ENCODE results near the gene B4GALNT1.
A peak's percentile ranks its signal among the peaks of the same experiment; 100 is the strongest.
"Not testable (repeated sequence)": the region's sequence is repeated elsewhere in the genome, so short reads cannot be mapped to it uniquely, and the experiment has no call there.

Gene B4GALNT1

DNA sequence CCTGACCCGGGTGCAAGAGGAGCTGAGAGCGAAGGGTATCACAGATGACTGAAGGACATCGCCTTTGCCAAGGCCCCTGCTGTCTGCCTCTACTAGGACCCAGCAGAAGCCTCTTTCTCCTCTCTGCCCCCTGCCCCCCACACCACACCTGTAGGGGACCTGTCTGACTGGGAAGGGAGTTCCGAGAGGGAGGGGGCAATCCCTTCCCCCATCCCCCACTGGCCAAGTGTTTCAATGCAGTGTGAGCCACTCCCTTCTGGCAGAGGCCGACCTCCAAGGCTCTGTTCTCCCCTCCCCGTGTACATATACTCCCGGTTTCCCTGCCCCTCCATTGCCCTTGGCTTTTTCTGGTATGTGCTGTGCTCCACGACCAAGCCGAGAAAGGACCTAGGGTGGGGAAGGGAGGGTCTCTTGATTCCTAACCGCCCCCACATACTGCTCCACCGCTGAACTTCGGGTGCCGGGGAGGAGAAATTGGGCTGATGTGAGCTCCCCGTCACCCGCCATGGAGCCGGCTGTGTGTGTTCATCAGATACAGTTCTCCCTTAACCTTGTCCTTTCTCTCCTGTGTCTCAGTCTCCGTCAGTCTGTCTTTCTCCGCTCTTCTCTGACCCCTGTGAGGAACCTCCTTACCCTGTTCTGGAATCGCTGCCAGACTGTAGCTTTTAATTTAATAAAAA, 23.8 kb downstream of the B4GALNT1 start:
- DNase-seq (ENCODE audit: low spot score), result no peak

GRCh38 chr12:57607958-57608663, 24.9 kb downstream of the B4GALNT1 start:
- no peak for DNase-seq (ENCODE audit: low spot score)

GRCh38 chr12:57606821-57607220, 26.2 kb downstream of the B4GALNT1 start:
- DNase-seq (ENCODE audit: low spot score), result no peak

- no peak for DNase-seq (ENCODE audit: low spot score)
Measured at GRCh38 chr12:57606399-57606798, 26.6 kb downstream of the B4GALNT1 start.

DNA sequence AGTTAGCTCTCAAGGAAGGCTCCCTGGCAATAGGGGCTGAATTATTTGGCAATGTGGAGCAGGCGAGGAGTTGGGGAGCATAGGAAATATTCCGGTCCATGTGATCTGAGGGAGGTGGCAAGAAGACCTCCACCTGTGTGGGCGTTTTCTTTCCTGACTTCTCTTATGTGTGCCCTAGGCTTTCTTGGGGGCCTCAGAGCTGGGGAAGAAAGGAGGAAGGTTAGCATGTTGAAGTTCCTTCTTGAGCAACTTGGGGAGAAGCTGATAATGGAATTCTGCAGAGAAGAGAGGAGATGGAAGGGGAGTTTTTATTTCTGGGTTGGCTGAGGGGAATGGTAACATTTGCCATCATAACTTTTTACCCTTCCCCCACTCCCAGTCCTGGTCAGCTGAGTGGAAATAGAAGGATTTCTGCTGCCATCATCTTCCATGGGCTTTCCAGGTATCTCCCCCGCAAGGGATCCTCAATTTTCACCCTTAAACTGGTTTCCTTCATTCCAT, 27.1 kb downstream of the B4GALNT1 start:
- no peak for DNase-seq (ENCODE audit: low spot score)

DNA sequence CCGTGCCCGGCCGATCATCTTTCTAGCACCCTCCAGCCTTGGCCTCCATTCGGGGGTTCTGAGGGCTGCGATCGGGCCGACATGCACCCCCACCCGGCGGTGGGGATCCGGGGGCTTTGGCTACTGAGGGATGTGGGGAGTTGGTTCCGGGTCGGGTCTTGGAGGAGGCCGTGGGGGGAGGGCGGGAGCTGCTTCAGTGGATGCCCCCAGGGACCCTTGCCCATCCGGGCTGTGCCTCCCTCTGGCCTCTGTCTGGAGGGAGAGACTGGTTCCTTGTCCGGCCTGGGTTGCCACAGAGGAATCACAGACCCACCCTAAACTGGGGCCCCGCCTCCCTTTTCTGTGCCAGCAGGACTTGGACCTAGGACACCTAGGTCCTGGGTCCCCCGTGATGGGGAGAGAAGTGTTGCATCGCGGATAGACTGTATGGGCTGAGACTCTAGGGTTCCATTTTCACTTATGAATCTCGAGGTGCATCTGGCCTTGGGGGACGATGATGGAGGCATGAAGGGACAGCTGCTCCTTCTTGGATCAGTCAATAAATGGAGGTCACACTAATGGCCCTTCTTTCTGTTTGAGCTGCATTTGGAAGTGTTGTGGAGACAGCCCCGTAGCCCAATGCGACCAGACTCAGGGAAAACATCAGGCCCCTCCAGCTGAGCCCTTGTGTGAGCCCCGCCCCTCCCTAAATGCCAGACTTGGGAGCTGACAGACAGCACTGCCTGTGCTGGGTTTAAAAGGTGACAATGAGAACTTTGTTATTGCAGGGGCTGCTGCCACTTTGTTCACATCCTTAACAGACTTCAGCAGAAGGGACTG, 27.8 kb downstream of the B4GALNT1 start:
- DNase-seq (ENCODE audit: low spot score), result no peak

DNA sequence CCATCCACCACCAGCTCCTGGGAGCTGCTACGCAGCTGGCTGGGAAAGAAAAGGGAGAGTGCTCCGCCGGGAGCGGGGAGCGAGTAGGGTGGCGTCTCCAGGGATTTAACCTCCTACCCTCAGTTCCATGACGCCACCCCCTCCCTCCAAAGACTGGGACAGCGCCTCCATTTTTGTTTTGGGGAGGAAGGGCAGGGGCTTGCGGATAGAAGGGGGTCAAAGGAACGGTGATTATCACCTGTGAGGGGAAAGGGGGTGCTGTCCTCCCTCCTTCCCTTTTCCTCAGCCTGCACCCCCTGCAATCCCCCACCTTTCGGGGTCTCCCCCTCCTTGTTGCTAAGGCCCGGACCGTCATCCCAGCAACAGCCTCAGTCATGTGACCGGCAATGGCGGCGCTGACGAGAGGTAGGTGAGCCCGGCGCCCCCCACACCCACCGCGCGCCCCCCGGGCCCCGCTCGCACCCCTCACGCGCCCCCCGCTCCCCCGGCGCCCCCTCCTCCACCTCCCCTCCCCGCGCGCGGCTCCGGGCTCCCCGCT, 28.5 kb downstream of the B4GALNT1 start, which contains the start of gene DTX3:
DTX3 (plus strand) TSS at position 371 of the 538 bp plus-strand sequence. CDS start 1,694 bp downstream, outside the sequence.
- peak; percentile 25 for DNase-seq (ENCODE audit: low spot score)

DNA sequence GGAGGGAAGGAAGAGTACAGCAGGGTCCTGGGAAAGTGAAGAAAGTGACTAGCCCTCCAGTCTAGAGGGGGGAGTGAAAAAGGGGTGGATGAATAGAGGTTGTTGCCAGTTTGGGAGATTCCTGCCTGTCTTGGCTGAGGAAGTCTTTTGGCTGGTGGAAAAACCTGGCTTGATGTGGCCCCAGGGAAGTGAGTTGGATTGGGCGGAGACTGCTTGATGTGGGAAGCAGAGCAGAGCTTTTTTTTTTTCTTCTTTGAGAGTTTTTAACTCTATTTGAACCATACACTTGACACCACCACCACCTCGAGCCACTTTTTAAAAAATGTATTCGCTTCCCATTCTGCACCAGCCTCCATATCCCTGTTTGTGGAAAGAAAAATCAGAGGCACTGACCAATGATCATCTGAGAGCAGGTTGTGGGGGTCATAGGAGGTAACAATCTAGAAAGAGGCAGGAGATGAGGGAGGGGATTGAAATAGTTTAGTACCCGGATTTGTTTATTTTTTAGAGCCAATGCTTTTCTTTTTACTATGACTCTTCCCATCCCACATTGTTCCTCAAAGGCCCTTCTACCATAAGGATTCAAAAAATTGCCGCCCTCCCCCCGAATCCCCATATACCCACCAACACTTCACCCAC, 29.1 kb downstream of the B4GALNT1 start:
- DNase-seq (ENCODE audit: low spot score), result no peak

- no peak for DNase-seq (ENCODE audit: low spot score)
Measured at GRCh38 chr12:57603324-57603723, 29.7 kb downstream of the B4GALNT1 start.

GRCh38 chr12:57602544-57602943, 30.5 kb downstream of the B4GALNT1 start:
- DNase-seq (ENCODE audit: low spot score), result no peak

- DNase-seq (ENCODE audit: low spot score), result no peak
Measured at GRCh38 chr12:57600395-57600794, 32.6 kb downstream of the B4GALNT1 start.

- no peak for DNase-seq (ENCODE audit: low spot score)
Measured at GRCh38 chr12:57593187-57593586, 39.8 kb downstream of the B4GALNT1 start.

- no peak for DNase-seq (ENCODE audit: low spot score)
Measured at GRCh38 chr12:57592551-57593165, 40.3 kb downstream of the B4GALNT1 start.

DNA sequence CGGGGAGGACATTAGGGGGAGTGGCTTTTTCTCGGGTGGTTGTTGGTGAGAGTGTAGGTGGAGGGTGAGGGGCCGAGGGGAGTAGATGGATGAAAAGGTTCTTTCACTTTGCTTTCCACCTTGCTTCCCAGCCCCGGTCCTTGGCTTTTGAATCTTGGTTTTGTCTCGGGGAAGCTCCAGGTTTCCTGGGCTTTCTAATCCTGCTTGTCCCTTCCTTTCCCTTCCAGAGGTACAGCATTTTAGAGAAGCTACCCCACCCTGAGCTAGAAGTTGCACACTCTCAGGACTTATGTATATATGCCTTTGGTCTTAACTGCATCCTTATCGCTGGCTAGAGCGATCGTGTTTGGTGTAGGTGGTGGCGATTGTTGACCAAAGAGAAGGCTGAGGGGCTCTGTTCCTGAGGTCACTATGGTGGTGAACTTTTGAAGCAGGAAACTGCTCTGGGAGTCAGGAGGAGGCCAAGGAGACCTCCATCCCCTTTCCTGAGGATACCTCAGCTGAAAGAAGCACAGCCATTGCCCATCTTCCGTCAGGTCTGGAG, 41.1 kb downstream of the B4GALNT1 start:
- no peak for DNase-seq (ENCODE audit: low spot score)

DNA sequence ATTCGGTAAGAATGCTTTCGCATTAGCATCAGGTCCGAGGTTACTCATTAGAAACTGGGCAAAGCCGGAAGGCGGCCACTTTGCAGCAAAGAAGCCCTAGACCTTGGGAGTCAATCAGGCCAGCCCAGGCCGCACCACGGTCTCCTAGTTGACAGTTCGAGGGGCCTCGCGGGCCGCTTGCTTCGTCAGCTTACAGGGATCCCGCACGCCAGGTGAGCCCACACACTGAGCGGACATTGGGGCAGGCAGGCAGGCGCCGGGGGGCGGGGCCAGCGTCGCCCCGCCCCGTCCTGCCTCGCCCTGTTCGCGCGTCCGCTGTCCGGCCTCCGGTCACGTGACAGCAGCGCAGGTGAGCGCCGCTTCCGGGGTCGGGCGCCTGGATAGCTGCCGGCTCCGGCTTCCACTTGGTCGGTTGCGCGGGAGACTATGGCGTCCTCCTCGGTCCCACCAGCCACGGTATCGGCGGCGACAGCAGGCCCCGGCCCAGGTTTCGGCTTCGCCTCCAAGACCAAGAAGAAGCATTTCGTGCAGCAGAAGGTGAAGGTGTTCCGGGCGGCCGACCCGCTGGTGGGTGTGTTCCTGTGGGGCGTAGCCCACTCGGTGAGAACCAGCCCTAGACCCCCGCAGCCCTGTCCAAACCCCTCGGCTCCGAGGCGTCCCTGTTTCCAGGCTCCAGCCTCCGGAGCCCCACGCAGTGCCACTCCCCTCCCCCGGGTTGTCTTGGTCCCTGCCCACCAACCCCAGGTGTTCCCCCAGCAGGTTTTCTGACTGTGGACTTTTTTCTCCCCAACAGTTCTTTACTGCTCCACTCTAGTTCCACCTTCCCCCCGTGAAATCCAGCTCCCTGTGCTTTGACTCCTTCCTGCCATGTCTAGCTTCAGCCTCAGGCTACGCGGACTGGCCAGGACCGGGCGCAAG, 41.9 kb downstream of the B4GALNT1 start, which contains the start of gene PIP4K2C:
PIP4K2C (plus strand) TSS at position 329 of the 918 bp plus-strand sequence; CDS start at position 427, 98 bp downstream.
- DNase-seq (ENCODE audit: low spot score), result peak; percentile 81

- DNase-seq (ENCODE audit: low spot score), result no peak
Measured at GRCh38 chr12:57590479-57590863, 42.5 kb downstream of the B4GALNT1 start.

GRCh38 chr12:57588951-57589610, 43.9 kb downstream of the B4GALNT1 start:
- not testable (repeated sequence) for DNase-seq (ENCODE audit: low spot score)

GRCh38 chr12:57586832-57587429, 46.1 kb downstream of the B4GALNT1 start:
- no peak for DNase-seq (ENCODE audit: low spot score)

DNA sequence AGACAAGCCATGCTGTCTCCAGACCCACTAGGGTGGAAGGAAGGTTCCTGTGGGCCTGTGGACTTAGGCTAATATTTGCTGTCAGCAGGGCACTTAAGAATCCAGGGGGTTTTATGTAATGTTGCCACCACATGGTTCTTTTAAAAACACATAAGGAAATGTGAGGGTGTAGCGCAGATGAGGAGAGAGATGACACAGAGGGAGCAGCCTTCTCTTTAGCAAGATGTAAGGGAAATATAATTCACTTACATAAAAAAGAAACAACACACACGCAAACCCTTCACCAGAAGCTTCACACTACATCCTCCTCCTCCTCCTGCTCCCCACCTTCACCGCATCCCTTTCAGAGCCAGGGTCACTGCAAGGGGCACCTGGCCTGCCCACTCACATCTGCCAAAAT, 46.9 kb downstream of the B4GALNT1 start:
- DNase-seq (ENCODE audit: low spot score), result no peak
